Stomach (tissue), 9 donors: Measurements from ENCODE around the gene METRN. TPM values are rescaled to one million over a fixed set of nuclear protein-coding genes. Genes with fewer than 3 reads are reported as not detected.
"Not testable (repeated sequence)": the region's sequence is repeated elsewhere in the genome, so short reads cannot be mapped to it uniquely, and the experiment has no call there.

Experiments used
- DNase-seq, 2 donors: peaks; one replicate each; pipeline versions ENCODE4 v3.0.0 to v3.0.0-alpha.2; 2013 to 2019
- H3K27ac ChIP-seq, 5 donors: fragments of 200-600 bp in 4 of 5; sonication (generic) in 4 of 5; one replicate each; pipeline ENCODE4 v1.5.1; 2013 to 2019; ENCODE audit warnings: mild to moderate bottlenecking in 1 of 5, moderate library complexity in 1 of 5
- H3K27me3 ChIP-seq, 3 donors: fragments of 200-600 bp; sonication (generic); one replicate each; pipeline ENCODE4 v1.5.1; 2017 to 2019; ENCODE audit warnings: mixed run types in 1 of 3
- H3K36me3 ChIP-seq, 4 donors: fragments of 200-600 bp; sonication (generic); 1 replicate in 3 of 4; 2 replicates in 1 of 4; pipeline ENCODE4 v1.5.1; 2016 to 2019
- H3K4me1 ChIP-seq, 4 donors: fragments of 200-600 bp; sonication (generic); one replicate each; pipeline ENCODE4 v1.5.1; 2016 to 2019
- H3K4me3 ChIP-seq, 4 donors: fragments of 200-600 bp; sonication (generic) in 3 of 4; one replicate each; pipeline ENCODE4 v1.5.1; 2016 to 2019; ENCODE audit warnings: mild to moderate bottlenecking in 1 of 4
- H3K9me3 ChIP-seq, 4 donors: fragments of 200-600 bp; sonication (generic); one replicate each; pipeline ENCODE4 v1.5.1; 2016 to 2019
- CTCF ChIP-seq, 7 experiments: fragments of 450-650 bp in 4 of 7; fragments of 200-600 bp in 3 of 7; sonication (generic) in 3 of 7; IDR thresholded peaks; one replicate each; pipeline ENCODE4 v1.5.1; 2016 to 2019; ENCODE audit warnings: antibody characterized with exemption in 7 of 7, control low read depth in 2 of 7, mild to moderate bottlenecking in 1 of 7
- EP300 ChIP-seq: sonication (generic); formaldehyde crosslinking; IDR thresholded peaks from one replicate; pipeline ENCODE4 v1.6.1; 2017; ENCODE audit warnings: antibody characterized with exemption
- POLR2A ChIP-seq, 4 donors: fragments of 450-650 bp; IDR thresholded peaks; one replicate each; pipeline ENCODE4 v1.6.1; 2016; ENCODE audit warnings: antibody characterized with exemption in 4 of 4, control low read depth in 2 of 4, mild to moderate bottlenecking in 1 of 4, moderate library complexity in 1 of 4
- POLR2AphosphoS5 ChIP-seq, 3 donors: sonication (generic); formaldehyde crosslinking; IDR thresholded peaks; one replicate each; pipeline ENCODE4 v1.6.1; 2016; ENCODE audit warnings: antibody characterized with exemption in 3 of 3
- WGBS, 5 donors: extraction: QIAGEN DNeasy Blood & Tissue Kit in 3 of 5; methylation state at CpG; one replicate each; pipeline versions ENCODE4 v1.1.5 to v1.1.7; 2013 to 2018; 5-methylcytosine and 5-hydroxymethylcytosine counted together
- intact Hi-C: fragments of 100-400 bp; cut with DNase I; formaldehyde crosslinking; loops from one replicate; pipeline ENCODE4 v1.15.1; 2023; ENCODE audit warnings: low total_unique reads
- polyA plus RNA-seq, 3 donors: library from polyadenylated mRNA; stranded (reverse); fragments of 200-250 nt; gene quantifications; one replicate each; pipeline ENCODE4 v1.2.3, GENCODE V29; 2013
- total RNA-seq, 5 donors: library from RNA; depleted of rRNA; stranded (reverse); fragments of >200 nt; gene quantifications; one replicate each; pipeline versions ENCODE4 v1.1.0 to v1.2.3, GENCODE V29; 2014 to 2016
- donor health status: healthy with polysubstance abuse.
- donor health status: Bipolar disorder and iron deficiency.
- donor health status: healthy.

The METRN gene
- total and polyA plus RNA-seq, 8 donors, result 7.1 to 79.7 (median 34.4) TPM

- intact Hi-C loops, result loop anchor here (5.0 kb wide), 2 partner anchors 72 to 342 kb away; no protein-coding TSS in a partner anchor
- 61 to 80% (median 68%) methylated on average over 13 to 21 of the region's 21 CpGs for WGBS, 5 donors
- no peak for DNase-seq
- Histone ChIP-seq H3K27ac (peak overlapping the region in 1 of 5 donors; percentile 20), H3K9me3 (no peaks in the 10 kb centered on the region), H3K4me3 (no peak overlapping the region), H3K36me3 (no peaks in the 10 kb centered on the region), H3K4me1 (peaks cover 17 to 42% (median 33%) of the 10 kb centered on the region in 4 donors), H3K27me3 (peaks cover 40 to 90% (median 62%) of the 10 kb centered on the region in 3 donors)
- TF ChIP-seq CTCF (IDR thresholded peaks at IDR 0.05) (no peak), POLR2A (IDR thresholded peaks at IDR 0.05) (no peak), EP300 (no peak), POLR2AphosphoS5 (IDR thresholded peaks at IDR 0.05) (no peak)
Observed at GRCh38 chr16:710500-711075, 4.3 kb upstream of the METRN start.

- Histone ChIP-seq H3K4me3 (no peak overlapping the region), H3K27ac (no peak overlapping the region), H3K4me1 (peaks cover 20 to 43% (median 35%) of the 10 kb centered on the region in 4 donors), H3K27me3 (peaks cover 39 to 90% (median 60%) of the 10 kb centered on the region in 3 donors), H3K36me3 (no peaks in the 10 kb centered on the region), H3K9me3 (no peaks in the 10 kb centered on the region)
- no peak for DNase-seq
- TF ChIP-seq POLR2A (IDR thresholded peaks at IDR 0.05) (no peak), POLR2AphosphoS5 (IDR thresholded peaks at IDR 0.05) (no peak), CTCF (IDR thresholded peaks at IDR 0.05) (no peak), EP300 (no peak)
- WGBS, 5 donors, result 70 to 82% (median 71%) methylated on average over 11 to 12 of the region's 12 CpGs
- intact Hi-C loops, result loop anchor here (5.0 kb wide), 2 partner anchors 71 to 341 kb away; no protein-coding TSS in a partner anchor
Observed at GRCh38 chr16:711084-711483, 3.8 kb upstream of the METRN start.

- Histone ChIP-seq H3K27ac (no peak overlapping the region), H3K27me3 (peaks cover 37 to 90% (median 54%) of the 10 kb centered on the region in 3 donors), H3K36me3 (no peaks in the 10 kb centered on the region), H3K4me1 (peaks cover 22 to 43% (median 35%) of the 10 kb centered on the region in 4 donors), H3K9me3 (no peaks in the 10 kb centered on the region), H3K4me3 (no peak overlapping the region)
- intact Hi-C loops, result loop anchor here (5.0 kb wide), 2 partner anchors 71 to 341 kb away; no protein-coding TSS in a partner anchor
- peak; percentile 83 to 92 for DNase-seq
- TF ChIP-seq POLR2A (IDR thresholded peaks at IDR 0.05) (no peak), EP300 (no peak), CTCF (IDR thresholded peaks at IDR 0.05) (peak in 5 of 7 experiments; percentile 74 to 97 (median 85)), POLR2AphosphoS5 (IDR thresholded peaks at IDR 0.05) (peak in 2 of 3 donors; percentile 12 to 14)
- WGBS, 5 donors, result 7 to 10% (median 9%) methylated on average over 17 to 25 of the region's 25 CpGs
Observed at GRCh38 chr16:711548-712320, 3.2 kb upstream of the METRN start.

- 42 to 54% (median 47%) methylated on average over 12 to 13 of the region's 13 CpGs for WGBS, 5 donors
- H3K9me3 ChIP-seq, H3K36me3 ChIP-seq, H3K27ac ChIP-seq, H3K4me3 ChIP-seq: not testable (repeated sequence)
- peak in 1 of 2 donors; percentile 45 for DNase-seq
- peaks cover 29 to 90% (median 43%) of the 10 kb centered on the region in 3 donors for H3K27me3 ChIP-seq
- TF ChIP-seq CTCF (IDR thresholded peaks at IDR 0.05), result peak in 3 of 7 experiments; percentile 16 to 23 (median 17)
- peaks cover 22 to 46% (median 36%) of the 10 kb centered on the region in 4 donors for H3K4me1 ChIP-seq
- intact Hi-C loops, result loop anchor here (5.0 kb wide), 2 partner anchors 70 to 340 kb away; no protein-coding TSS in a partner anchor
Observed at GRCh38 chr16:712740-713250, 2.1 kb upstream of the METRN start.
